Skeletal muscle tissue (tissue), 4 donors: ENCODE measurements around the gene AGBL1. TPM values are rescaled to one million over a fixed set of nuclear protein-coding genes. Genes with fewer than 3 reads are reported as not detected.
A peak's percentile ranks its signal among the peaks of the same experiment; 100 is the strongest.

Experiments
- H3K27ac ChIP-seq: one replicate; pipeline ENCODE4 v1.7.0; 2013; ENCODE audit warnings: mild to moderate bottlenecking, low read depth, low read length, inconsistent platforms
- H3K27me3 ChIP-seq, 3 donors: one replicate each; pipeline ENCODE4 v1.7.0; 2013; ENCODE audit warnings: low read length in 3 of 3; ENCODE audit not compliant: control insufficient read depth in 3 of 3, insufficient read depth in 3 of 3
- H3K36me3 ChIP-seq, 3 donors: one replicate each; pipeline ENCODE4 v1.7.0; 2013; ENCODE audit warnings: low read length in 3 of 3; ENCODE audit not compliant: control insufficient read depth in 3 of 3, insufficient read depth in 3 of 3
- H3K4me1 ChIP-seq, 3 donors: one replicate each; pipeline ENCODE4 v1.7.0; 2013; ENCODE audit warnings: low read length in 3 of 3, mild to moderate bottlenecking in 3 of 3; ENCODE audit not compliant: control insufficient read depth in 3 of 3, insufficient read depth in 3 of 3
- H3K4me3 ChIP-seq, 3 donors: one replicate each; pipeline ENCODE4 v1.7.0; 2013; ENCODE audit warnings: low read length in 3 of 3
- H3K9ac ChIP-seq, 3 donors: one replicate each; pipeline ENCODE4 v1.7.0; 2013; ENCODE audit warnings: low read length in 3 of 3, mild to moderate bottlenecking in 3 of 3, moderate library complexity in 2 of 3, low read depth in 1 of 3
- H3K9me3 ChIP-seq, 3 donors: one replicate each; pipeline ENCODE4 v1.7.0; 2013; ENCODE audit warnings: low read length in 3 of 3; ENCODE audit not compliant: control insufficient read depth in 3 of 3
- total RNA-seq: library from RNA; depleted of rRNA; stranded (reverse); fragments of >200 nt; gene quantifications from one replicate; pipeline ENCODE4 v1.2.3, GENCODE V29; 2014
- donor health status: Osteomylitis.

The AGBL1 gene
- total RNA-seq, 1 donor from 2014 or later, result 31.3 TPM

DNA sequence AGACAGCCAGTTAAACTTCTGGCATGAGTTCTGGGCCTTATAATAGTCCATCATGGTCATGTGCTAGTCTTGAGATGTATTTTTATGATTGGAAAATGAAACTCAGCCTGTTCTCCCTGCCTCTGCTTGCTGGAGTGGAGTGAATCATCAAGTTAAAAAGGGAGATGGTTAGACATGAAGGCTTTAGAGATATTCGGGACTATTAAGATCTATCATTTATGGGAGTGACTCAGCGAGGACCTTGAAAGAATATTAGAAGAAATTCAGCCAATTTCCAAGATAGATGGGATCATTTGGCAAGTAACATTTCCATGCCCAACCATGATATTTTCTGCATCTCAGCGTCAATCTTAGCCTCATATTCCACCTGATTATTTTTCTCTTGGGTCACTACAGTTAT lies 79.8 kb downstream of the AGBL1 start:
- Histone ChIP-seq H3K4me3 (no peak overlapping the region), H3K4me1 (peaks cover 41 to 57% (median 48%) of the 10 kb centered on the region in 3 donors), H3K27ac (peak overlapping the region; percentile 92)

DNA sequence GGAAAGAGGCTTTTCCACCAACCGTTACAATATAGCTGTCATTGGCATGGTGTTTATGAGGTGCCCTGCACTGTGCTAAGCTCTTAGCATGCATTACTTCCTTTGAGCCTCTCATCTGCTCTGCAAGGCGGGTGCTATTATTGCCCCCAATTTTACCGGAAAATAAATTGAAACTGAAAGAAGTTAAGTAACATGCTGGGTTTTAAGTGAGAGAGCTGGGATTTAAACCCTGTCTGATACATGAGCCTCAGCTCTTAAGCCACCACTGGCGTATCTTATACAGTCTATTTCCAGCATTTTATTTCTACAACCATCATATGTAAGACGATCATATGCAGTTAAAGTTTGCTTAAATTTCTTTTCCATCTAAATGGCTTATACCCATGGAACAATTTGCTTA lies 81.6 kb downstream of the AGBL1 start:
- H3K9ac ChIP-seq, result peak overlapping the region in 2 of 3 donors; percentile 12 to 26
- peaks cover 57 to 75% (median 64%) of the 10 kb centered on the region in 3 donors for H3K4me1 ChIP-seq
- no peaks in the 10 kb centered on the region for H3K27me3 ChIP-seq
- peak overlapping the region; percentile 92 for H3K27ac ChIP-seq
- H3K4me3 ChIP-seq, result peak overlapping the region in 2 of 3 donors; percentile 36 to 38
- H3K36me3 ChIP-seq, result no peaks in the 10 kb centered on the region
- H3K9me3 ChIP-seq, result no peaks in the 10 kb centered on the region

More for the DNA sequence above, 79.8 kb downstream of the AGBL1 start:
- H3K9me3 ChIP-seq, result no peaks in the 10 kb centered on the region
- H3K27me3 ChIP-seq, result no peaks in the 10 kb centered on the region
- no peak overlapping the region for H3K9ac ChIP-seq
- H3K36me3 ChIP-seq, result peaks cover 0 to 1% (median 0%) of the 10 kb centered on the region in 3 donors

DNA sequence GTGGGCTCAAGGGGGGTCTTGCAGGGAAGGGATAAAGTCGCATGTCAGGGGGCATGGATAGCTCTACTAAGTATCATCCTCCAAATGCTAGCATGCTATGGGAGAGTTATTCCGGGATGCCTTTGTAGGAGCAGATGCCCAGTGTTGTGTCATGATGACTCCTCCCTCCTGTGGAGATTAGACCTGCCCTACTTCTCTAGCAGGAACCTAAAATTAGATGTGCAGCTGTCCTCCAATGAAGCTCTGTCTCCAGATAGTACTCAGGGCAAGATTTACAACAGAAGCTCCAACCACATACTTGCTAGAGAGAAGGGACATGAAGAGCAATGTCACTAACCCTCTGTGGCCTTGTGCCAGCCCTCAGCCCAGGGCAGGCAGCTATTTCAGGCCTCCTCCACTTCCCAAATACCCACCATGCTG lies 82.5 kb downstream of the AGBL1 start:
- Histone ChIP-seq H3K9me3 (no peaks in the 10 kb centered on the region), H3K4me1 (peaks cover 58 to 81% (median 64%) of the 10 kb centered on the region in 3 donors), H3K4me3 (peak overlapping the region in 1 of 3 donors; percentile 4), H3K9ac (peak overlapping the region in 1 of 3 donors; percentile 46), H3K27ac (peak overlapping the region; percentile 92), H3K36me3 (no peaks in the 10 kb centered on the region), H3K27me3 (no peaks in the 10 kb centered on the region)

DNA sequence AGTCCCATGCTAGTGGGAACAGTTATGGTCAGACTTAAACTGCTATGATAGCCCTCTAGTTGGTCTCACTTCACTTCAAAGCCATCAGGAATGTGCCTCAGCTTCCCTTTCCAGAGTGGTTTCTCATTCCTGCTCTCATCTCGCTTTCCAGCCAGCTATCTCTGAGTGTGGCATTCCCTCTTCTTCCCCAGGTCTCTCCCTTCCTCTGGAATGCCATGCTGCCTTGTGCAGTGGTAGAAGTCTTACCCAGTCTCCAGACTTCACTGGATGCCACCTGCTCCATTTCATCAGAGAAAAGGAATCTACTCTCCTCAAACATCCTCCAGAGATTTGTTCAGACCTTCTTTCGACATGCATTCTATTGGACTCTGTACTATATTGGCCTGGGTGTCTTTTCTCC lies 83.0 kb downstream of the AGBL1 start:
- Histone ChIP-seq H3K27ac (peak overlapping the region; percentile 92), H3K9ac (peak overlapping the region; percentile 5 to 66 (median 46)), H3K4me3 (peak overlapping the region in 2 of 3 donors; percentile 4 to 26), H3K4me1 (peaks cover 58 to 81% (median 64%) of the 10 kb centered on the region in 3 donors), H3K36me3 (no peaks in the 10 kb centered on the region), H3K9me3 (no peaks in the 10 kb centered on the region), H3K27me3 (no peaks in the 10 kb centered on the region)

DNA sequence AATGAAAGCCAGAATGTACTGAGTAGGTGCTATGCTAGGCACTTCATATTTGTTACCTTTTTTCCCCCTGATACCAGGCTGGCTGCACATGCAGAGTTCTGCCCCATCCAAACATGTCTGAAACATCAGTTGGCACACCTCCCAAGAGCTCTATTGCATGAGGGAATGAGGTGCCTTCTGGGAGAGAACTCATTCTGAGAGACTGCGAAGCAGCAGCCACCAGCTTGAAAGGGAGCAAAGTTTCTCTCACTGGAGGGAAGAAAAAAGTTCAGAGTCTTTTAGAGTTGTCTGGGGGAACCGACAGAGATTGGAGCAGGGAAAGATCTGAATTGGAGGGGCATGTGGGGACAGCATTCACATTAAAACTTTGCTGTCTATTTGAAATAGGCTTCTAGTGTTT lies 84.1 kb downstream of the AGBL1 start:
- Histone ChIP-seq H3K27me3 (no peaks in the 10 kb centered on the region), H3K27ac (peak overlapping the region; percentile 92), H3K9me3 (no peaks in the 10 kb centered on the region), H3K36me3 (no peaks in the 10 kb centered on the region), H3K4me1 (peaks cover 57 to 71% (median 58%) of the 10 kb centered on the region in 3 donors), H3K9ac (peak overlapping the region in 2 of 3 donors; percentile 65 to 71), H3K4me3 (peak overlapping the region in 2 of 3 donors; percentile 15 to 22)

DNA sequence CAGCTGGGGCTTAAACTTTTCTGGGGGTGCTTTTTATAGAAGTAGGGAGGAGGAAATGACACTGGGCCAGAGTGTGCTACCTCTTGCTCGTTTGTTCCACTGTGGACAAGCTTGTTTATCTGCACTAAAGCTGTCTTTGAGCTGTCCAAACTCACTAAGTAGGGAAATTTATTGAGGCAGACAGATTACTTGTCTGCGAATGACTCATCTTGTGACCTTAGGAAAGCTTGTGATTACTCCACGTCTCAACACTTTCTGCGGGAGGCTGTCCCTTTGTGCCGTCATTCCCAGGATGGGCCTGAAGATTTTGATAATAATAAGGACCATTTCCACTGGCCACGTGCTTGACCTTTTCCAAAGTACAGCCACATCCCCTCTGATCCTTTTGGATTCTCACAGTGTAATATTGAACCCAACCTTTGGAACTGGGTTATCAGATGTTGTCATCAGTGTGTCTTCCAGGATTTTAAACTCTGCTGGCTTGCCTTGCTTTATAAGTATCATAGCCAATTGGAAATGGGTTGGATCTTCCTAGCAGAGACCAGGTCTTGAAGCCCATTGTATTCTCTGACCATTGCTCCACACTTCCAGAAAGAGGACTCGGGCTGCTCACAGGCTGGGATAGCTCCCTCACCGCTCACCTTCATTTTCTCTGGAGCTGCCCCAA lies 84.7 kb downstream of the AGBL1 start:
- Histone ChIP-seq H3K4me3 (peak overlapping the region in 2 of 3 donors; percentile 22 to 36), H3K27me3 (no peaks in the 10 kb centered on the region), H3K9me3 (no peaks in the 10 kb centered on the region), H3K9ac (peak overlapping the region; percentile 48 to 71 (median 65)), H3K36me3 (no peaks in the 10 kb centered on the region), H3K4me1 (peaks cover 52 to 70% (median 58%) of the 10 kb centered on the region in 3 donors), H3K27ac (peak overlapping the region; percentile 92)

DNA sequence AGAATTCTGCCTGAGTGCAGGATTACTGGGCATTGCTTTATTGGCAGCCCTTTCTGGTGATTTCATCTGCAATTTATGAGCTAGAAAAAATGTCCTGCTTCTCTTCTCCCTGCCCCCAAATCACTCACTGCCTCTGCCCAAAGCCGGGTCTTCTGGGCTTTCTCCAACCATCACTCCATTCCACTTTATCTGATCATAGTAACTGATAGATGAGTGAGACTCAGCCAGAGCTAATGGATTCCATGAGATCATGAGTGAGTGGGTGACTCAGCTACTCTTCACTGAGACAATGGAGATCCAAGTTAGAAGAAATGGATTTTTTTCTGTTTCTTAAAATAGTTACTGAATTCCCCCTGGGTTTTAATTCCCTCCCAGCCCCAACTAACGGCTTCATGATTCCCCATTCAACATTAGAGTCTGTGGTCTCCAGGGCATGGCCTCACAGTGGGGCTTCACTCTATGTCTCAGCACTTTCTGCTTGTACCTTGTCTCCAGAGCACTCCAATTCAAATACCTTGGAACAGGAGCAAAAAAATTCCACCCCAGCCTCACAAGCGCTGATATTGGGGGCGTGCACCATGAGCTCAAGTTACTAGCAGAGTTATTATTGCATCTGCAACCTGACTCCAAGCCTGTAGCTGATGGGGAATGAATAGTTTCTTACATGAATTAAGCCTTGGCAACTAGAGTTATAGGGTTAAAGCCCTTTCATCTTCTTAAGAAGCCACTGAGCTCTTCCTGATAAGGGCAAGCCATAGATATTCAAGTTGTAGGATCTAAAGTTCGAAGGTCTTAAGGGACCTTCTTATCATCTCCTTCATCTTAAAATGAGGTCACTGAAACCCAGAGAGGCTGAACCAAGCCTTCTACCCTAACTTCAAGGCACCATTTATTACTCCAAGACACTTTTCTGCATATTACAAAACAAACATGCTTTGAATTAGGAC lies 85.9 kb downstream of the AGBL1 start:
- peaks cover 44 to 60% (median 53%) of the 10 kb centered on the region in 3 donors for H3K4me1 ChIP-seq
- H3K9ac ChIP-seq, result no peak overlapping the region
- H3K9me3 ChIP-seq, result no peaks in the 10 kb centered on the region
- no peaks in the 10 kb centered on the region for H3K36me3 ChIP-seq
- H3K27ac ChIP-seq, result peak overlapping the region; percentile 92
- no peaks in the 10 kb centered on the region for H3K27me3 ChIP-seq
- peak overlapping the region in 1 of 3 donors; percentile 16 for H3K4me3 ChIP-seq

DNA sequence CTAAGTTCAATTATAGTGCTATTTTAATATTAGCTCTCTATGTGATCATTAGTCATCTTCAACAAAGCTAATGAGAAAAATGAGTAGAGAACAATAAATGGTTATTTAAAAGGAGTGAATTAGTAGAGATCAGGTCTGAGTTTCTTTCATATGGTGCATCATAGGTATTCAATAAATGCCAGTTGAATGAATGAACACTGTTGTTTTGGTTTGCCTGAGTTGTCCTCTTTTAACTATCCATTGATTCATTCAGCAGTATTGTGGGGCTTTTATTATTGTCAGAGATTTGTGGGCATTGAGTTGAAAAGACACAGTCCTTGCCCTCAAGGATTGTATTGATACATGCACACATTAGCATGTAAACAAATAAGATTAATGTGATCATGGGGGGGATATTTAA lies 88.2 kb downstream of the AGBL1 start:
- Histone ChIP-seq H3K9me3 (no peaks in the 10 kb centered on the region), H3K4me1 (peaks cover 30 to 39% (median 31%) of the 10 kb centered on the region in 3 donors), H3K4me3 (no peak overlapping the region), H3K9ac (no peak overlapping the region), H3K27me3 (no peaks in the 10 kb centered on the region), H3K36me3 (no peaks in the 10 kb centered on the region), H3K27ac (no peak overlapping the region)

DNA sequence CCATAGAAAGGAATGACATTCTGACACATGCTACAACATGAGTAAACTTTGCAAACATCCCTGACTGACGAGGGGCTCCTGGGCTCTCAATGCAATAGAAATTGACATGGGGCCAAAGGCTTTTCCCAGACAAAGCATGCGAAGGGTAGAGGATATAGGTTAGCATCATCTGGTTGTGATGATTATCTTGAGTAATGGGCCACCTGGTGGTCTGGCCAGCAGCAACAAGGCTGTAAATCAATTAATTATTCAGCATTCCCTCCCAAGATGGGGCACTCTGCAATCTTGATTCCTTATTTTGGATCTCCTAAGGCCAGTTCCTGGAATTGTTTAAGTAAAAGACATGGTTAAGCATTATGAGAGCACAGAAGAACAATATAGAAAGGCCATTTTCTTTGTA lies 99.2 kb downstream of the AGBL1 start:
- H3K9me3 ChIP-seq, result no peaks in the 10 kb centered on the region
- H3K4me1 ChIP-seq, result peaks cover 3 to 5% (median 4%) of the 10 kb centered on the region in 3 donors
- H3K9ac ChIP-seq, result no peak overlapping the region
- no peak overlapping the region for H3K4me3 ChIP-seq
- no peak overlapping the region for H3K27ac ChIP-seq
- H3K36me3 ChIP-seq, result no peaks in the 10 kb centered on the region
- H3K27me3 ChIP-seq, result no peaks in the 10 kb centered on the region
